ENCODE data around the gene C16orf74. TPM values are rescaled to one million over a fixed set of nuclear protein-coding genes. Genes with fewer than 3 reads are reported as not detected.
A peak's percentile ranks its signal among the peaks of the same experiment; 100 is the strongest.

Gene C16orf74
- total and polyA plus RNA-seq, 10 donors, result 12.1 to 107 (median 19.3) TPM

GRCh38 chr16:85755929-85756768, 5.3 kb upstream of the C16orf74 start:
- Histone ChIP-seq H3K27me3 (replicated peaks in 1 of 7) (peaks cover 0 to 37% (median 5%) of the 10 kb centered on the region in 7 donors), H3K9me3 (no peaks in the 10 kb centered on the region), H3K4me1 (peaks cover 21 to 99% (median 73%) of the 10 kb centered on the region in 6 donors), H3K36me3 (no peaks in the 10 kb centered on the region), H3K4me3 (peak overlapping the region in 1 of 8 donors; percentile 22), H3K27ac (peak overlapping the region; percentile 69 to 92 (median 85))
- TF ChIP-seq CTCF (IDR thresholded peaks at IDR 0.05 in 8 of 11, conservative IDR thresholded peaks at IDR 0.05 in 3 of 11) (no peak), POLR2AphosphoS5 (IDR thresholded peaks at IDR 0.05) (peak; percentile 58 to 92 (median 75)), POLR2A (IDR thresholded peaks at IDR 0.05) (peak in 2 of 3 donors; percentile 27 to 41)
- WGBS, 5 donors, result 56 to 71% (median 59%) methylated on average over 24 to 25 of the region's 25 CpGs
- DNase-seq, result peak; percentile 87
- intact Hi-C loops (cut with DNase I; ENCODE audit: low total_unique reads), result no loop called here

GRCh38 chr16:85754413-85754812, 3.5 kb upstream of the C16orf74 start:
- H3K9me3 ChIP-seq, result no peaks in the 10 kb centered on the region
- TF ChIP-seq CTCF (IDR thresholded peaks at IDR 0.05 in 8 of 11, conservative IDR thresholded peaks at IDR 0.05 in 3 of 11) (no peak), POLR2AphosphoS5 (IDR thresholded peaks at IDR 0.05) (peak in 1 of 3 donors; percentile 28), POLR2A (IDR thresholded peaks at IDR 0.05) (no peak)
- 42 to 53% (median 51%) methylated on average over 7 of the region's 7 CpGs for WGBS, 5 donors
- peaks cover 29 to 97% (median 83%) of the 10 kb centered on the region in 6 donors for H3K4me1 ChIP-seq
- no peak for DNase-seq
- H3K27me3 ChIP-seq (replicated peaks in 1 of 7), result peaks cover 0 to 48% (median 15%) of the 10 kb centered on the region in 7 donors
- no peaks in the 10 kb centered on the region for H3K36me3 ChIP-seq
- H3K27ac ChIP-seq, result peak overlapping the region in 6 of 8 donors; percentile 13 to 92 (median 86)
- peak overlapping the region in 1 of 8 donors; percentile 21 for H3K4me3 ChIP-seq
- intact Hi-C loops (cut with DNase I; ENCODE audit: low total_unique reads), result no loop called here

DNA sequence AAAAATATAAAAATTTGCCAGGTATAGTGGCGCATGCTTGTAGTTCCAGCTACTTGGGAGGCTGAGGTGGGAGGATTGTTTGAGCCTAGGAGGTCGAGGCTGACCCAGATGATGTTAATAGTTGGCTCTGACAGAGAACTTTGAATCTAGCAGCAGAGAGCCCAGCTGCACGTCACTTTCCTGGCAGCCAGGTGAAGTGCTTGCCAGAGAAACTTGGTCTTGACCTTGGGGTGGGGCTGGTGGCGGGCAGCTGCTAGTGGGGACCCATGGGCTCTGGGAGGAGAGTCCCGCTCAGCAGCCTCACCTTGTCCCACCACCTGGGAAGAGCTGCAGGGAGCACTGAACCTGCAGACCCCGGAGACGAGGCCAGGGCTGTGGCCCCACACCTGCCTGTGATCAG, 3.1 kb upstream of the C16orf74 start:
- 66 to 82% (median 69%) methylated on average over 6 to 7 of the region's 7 CpGs for WGBS, 5 donors
- DNase-seq, result no peak
- Histone ChIP-seq H3K27me3 (replicated peaks in 1 of 7) (peaks cover 0 to 48% (median 15%) of the 10 kb centered on the region in 7 donors), H3K27ac (peak overlapping the region in 5 of 8 donors; percentile 85 to 92 (median 87)), H3K36me3 (no peaks in the 10 kb centered on the region), H3K4me3 (peak overlapping the region in 1 of 8 donors; percentile 21), H3K9me3 (no peaks in the 10 kb centered on the region), H3K4me1 (peaks cover 29 to 97% (median 82%) of the 10 kb centered on the region in 6 donors)
- intact Hi-C loops (cut with DNase I; ENCODE audit: low total_unique reads), result no loop called here
- no peak for TF ChIP-seq CTCF (IDR thresholded peaks at IDR 0.05 in 8 of 11, conservative IDR thresholded peaks at IDR 0.05 in 3 of 11)
- TF ChIP-seq POLR2A (IDR thresholded peaks at IDR 0.05), result no peak
- no peak for TF ChIP-seq POLR2AphosphoS5 (IDR thresholded peaks at IDR 0.05)

DNA sequence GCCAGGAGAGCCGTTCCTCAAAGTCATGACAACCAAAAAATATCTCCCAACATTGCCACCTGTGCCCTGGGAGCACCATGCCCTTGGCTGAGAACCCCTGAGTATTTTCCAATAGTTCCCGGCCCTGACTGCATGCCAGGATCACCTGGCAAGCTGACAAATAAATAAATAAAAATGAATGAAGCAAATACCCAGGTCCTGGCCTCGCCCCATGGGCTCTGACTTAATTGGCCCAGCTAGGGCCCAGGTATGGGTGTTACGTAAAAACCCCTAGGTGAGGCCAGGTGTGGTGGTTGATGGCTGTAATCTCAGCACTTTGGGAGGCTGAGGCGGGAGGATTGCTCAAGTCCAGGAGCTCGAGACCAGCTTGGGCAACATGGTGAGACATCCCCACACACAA, 2.7 kb upstream of the C16orf74 start:
- H3K4me3 ChIP-seq, result no peak overlapping the region
- DNase-seq, result no peak
- H3K27me3 ChIP-seq (replicated peaks in 1 of 7), result peaks cover 0 to 47% (median 15%) of the 10 kb centered on the region in 7 donors
- H3K9me3 ChIP-seq, result no peaks in the 10 kb centered on the region
- intact Hi-C loops (cut with DNase I; ENCODE audit: low total_unique reads), result no loop called here
- H3K36me3 ChIP-seq, result no peaks in the 10 kb centered on the region
- H3K27ac ChIP-seq, result peak overlapping the region in 4 of 8 donors; percentile 85 to 92 (median 88)
- peaks cover 29 to 97% (median 82%) of the 10 kb centered on the region in 6 donors for H3K4me1 ChIP-seq
- WGBS, 5 donors, result 61 to 83% (median 74%) methylated on average over 6 of the region's 6 CpGs
- TF ChIP-seq CTCF (IDR thresholded peaks at IDR 0.05 in 8 of 11, conservative IDR thresholded peaks at IDR 0.05 in 3 of 11) (no peak), POLR2A (IDR thresholded peaks at IDR 0.05) (no peak), POLR2AphosphoS5 (IDR thresholded peaks at IDR 0.05) (no peak)
